Germinal center (tissue), 1 donor: Measurements from ENCODE around the gene CLEC4C.

Source experiments
- DNase-seq: peaks from one replicate; pipeline ENCODE4 v3.0.0; 2012; ENCODE audit warnings: mixed read lengths, low spot score

The CLEC4C gene

DNA sequence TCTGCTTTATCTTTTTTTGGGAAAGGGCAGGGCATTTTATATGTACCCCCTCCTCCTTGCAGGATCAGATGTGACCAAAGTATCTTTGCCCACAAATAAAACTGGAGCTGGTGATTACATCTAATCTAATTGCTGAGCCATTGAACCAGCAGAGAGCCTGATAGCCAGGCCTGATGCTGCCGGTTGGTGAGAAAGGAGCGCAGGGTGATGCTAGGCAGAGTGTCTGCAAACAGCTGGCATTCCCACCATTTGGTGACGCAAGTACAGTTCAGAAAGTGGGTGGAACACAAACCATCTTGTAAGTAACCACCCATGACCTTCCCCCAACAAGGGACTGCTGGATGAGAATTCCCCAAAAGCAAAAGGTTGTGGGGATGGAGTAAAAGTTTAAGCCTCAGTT lies 23.2 kb downstream of the CLEC4C start:
- DNase-seq: no peak

DNA sequence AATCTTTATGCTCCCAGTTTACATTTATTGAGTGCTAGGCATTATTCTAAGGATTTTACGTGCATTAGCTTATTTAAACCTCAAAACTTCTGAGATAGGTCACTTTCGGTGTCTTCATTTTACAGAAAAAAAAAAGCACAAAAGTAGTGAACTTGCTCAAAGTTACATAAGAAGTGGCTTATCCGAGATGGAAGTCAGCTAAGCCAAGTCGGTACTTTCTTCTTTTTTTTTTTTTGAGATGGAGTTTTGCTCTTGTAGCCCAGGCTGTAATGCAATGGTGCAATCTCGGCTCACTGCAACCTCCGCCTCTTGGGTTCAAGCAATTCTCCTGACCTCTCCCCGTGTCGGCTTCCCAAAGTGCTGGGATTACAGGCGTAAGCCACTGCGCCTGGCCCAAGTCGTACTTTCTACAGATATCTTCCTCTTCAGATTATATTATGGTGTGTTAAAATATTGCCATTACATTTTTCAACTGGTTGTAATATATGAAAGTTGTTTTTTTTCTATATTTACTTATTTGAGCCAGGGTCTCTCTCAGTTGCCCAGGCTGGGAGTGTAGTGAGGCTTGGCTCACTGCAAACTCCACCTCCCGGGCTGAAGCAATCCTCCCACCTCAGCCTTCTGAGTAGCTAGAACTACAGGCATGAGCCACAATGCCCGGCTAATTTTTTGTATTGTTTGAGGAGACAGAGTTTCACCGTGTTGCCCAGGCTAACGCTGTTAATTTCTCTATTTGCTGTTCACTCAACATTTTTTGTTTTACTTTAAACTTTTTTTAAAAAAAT lies 27.0 kb downstream of the CLEC4C start:
- DNase-seq: no peak

- no peak for DNase-seq
Measured at GRCh38 chr12:7716381-7716780, 30.8 kb downstream of the CLEC4C start.

GRCh38 chr12:7712841-7713442 lies 34.2 kb downstream of the CLEC4C start:
- DNase-seq: no peak

DNA sequence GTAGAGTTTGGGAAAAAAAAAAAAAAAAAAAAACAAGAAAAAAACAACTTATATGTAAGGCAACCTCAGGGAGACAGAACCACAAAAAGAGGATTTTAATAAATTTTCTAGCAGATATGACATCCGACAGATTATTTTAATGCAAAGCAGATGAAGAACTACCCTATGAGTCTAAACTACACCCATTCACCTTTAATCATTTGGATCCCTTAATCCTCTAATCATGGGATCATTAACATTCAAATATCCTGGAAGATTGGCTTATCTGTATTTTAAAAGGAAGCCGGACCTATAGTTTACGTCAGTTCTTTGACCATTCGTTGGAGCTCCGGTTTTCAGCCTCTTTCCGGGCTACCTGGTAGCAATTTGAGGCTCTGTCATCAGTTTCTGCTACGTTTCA lies 36.0 kb downstream of the CLEC4C start, which contains the start of gene DPPA3:
DPPA3 (plus strand) TSS at position 301 of the 400 bp plus-strand sequence. CDS start 138 bp downstream, outside the sequence.
- DNase-seq: no peak

DNA sequence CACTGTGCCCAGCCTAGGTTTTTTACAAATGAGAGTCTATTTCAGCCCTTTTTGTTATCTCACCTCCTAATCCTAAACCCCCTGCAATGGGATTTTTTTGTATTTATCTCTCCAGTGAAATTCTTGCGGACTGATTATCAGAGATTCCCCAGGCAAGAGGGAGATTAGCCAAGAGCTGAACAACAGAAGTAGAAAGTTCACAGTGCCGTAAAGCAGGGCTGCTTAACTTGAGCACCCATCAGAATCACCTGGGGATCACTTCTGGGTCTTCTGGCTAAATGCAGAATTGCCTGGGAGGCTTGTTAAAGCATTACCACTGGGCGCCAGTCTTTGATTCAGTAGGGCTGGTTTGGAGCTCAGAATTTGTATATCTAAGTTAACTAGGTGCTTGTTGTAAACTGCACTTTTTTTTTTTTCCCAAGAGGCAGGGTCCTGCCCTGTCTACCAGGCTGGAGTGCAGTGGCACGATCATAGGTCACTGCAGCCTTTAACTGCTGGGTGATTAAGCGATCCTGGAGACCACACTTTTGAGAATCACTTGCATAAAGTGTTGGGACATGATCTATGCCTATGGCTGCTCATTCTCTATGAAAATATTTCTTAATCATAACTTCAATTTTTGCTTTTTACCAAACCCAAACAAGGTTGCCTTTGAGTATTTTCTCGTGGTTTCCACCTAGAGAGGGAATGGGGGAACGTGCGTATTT lies 37.1 kb downstream of the CLEC4C start:
- DNase-seq: no peak

DNA sequence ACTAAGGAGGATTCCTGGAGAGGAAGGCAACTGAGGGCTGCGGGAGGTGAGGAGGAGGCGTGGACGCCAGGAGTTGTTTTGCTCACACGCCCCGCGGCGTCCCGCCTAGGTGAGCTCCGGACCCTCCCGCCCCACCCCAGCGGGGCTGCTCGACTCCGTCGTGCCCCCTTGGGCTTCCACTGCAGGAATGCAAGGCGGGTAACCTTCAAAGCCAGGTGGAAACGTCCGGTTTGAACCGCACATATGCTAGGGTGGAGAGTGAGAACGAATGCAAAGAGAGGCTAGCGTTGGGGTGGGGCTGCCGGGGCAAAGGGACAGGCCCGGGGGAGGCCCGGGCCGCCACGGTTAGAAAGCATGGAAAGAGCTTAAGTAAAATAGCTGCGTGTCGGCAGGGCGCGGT lies 41.3 kb downstream of the CLEC4C start:
- no peak for DNase-seq

- DNase-seq: no peak
Measured at GRCh38 chr12:7695566-7696197, 51.5 kb downstream of the CLEC4C start, which contains the start of gene GDF3. Gene GDF3 (minus strand): TSS chr12:7695775. CDS start chr12:7695728, 47 bp downstream.

DNA sequence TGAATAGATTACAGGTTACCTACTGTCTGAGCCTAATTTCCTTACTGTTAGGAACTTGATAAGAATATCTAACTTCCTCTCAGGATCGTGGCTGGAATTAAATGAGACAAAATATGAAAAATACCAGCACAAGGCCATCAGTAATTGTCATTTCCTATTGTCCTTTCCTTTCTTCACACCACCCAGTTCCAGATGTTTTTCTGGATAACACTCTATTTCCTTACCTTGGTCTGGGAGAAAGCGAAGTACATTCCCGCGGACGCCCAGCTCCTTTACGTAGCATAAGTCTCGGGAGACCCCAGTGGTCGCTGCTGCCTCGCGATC lies 52.0 kb downstream of the CLEC4C start:
- no peak for DNase-seq

DNA sequence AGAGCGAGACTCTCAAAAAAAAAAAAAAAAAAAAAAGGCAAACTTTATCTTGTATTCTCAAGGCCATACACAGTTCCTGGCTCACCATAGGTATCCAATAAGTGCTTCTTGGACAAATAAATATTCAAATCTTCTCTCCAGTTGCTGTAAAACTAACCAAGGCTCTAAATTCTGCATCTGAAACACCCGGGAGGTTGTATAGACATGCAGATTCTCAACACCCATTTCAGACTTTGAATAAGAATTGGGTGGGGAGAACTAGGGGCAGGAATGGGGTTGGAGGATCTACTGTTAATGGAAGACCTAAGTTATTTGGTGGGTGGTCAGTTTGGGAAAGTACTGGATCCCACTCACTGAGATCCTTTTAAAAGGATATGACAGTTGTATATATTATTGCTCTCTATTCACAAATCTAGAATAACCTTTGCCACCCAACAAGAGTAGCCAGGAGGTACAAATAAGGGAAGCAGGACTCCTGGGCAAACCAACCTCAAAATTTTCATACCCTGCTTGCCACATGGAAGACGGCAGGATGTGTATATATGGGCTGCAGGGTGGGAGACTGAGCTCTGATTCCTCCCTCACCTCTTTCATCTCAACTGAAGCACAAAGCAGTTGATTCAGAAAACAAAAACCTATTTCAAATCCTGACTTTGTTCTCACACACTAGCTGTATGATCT lies 52.5 kb downstream of the CLEC4C start:
- DNase-seq: no peak

GRCh38 chr12:7693793-7694192 lies 53.4 kb downstream of the CLEC4C start:
- DNase-seq: no peak

- DNase-seq: no peak
Measured at GRCh38 chr12:7681535-7681934, 65.6 kb downstream of the CLEC4C start.
